Stimulated activated naive CD4-positive, alpha-beta T cell treated with Interleukin-2 at 50 U/mL for 16 hours (primary cell): ENCODE results near the gene ADAMTSL3.

Source experiments
- DNase-seq: peaks from one replicate; lab custom pipeline; 2025; lab: John Stamatoyannopoulos, UW

Gene ADAMTSL3

GRCh38 chr15:83886321-83886720 is 232.4 kb downstream of the ADAMTSL3 start:
- no peak for DNase-seq

GRCh38 chr15:83887404-83887803 is 233.5 kb downstream of the ADAMTSL3 start:
- no peak for DNase-seq

GRCh38 chr15:83887961-83888360 is 234.0 kb downstream of the ADAMTSL3 start:
- DNase-seq: no peak

- DNase-seq: no peak
Measured at GRCh38 chr15:83889995-83890394, 236.1 kb downstream of the ADAMTSL3 start.

GRCh38 chr15:83890587-83890986 is 236.7 kb downstream of the ADAMTSL3 start:
- DNase-seq: no peak

- DNase-seq: no peak
Measured at GRCh38 chr15:83892498-83892897, 238.6 kb downstream of the ADAMTSL3 start.

GRCh38 chr15:83893308-83893707 is 239.4 kb downstream of the ADAMTSL3 start:
- DNase-seq: no peak

GRCh38 chr15:83897037-83897436 is 243.1 kb downstream of the ADAMTSL3 start:
- no peak for DNase-seq

- DNase-seq: no peak
Measured at GRCh38 chr15:83898361-83898760, 244.4 kb downstream of the ADAMTSL3 start.

GRCh38 chr15:83899670-83900069 is 245.7 kb downstream of the ADAMTSL3 start:
- no peak for DNase-seq

- no peak for DNase-seq
Measured at GRCh38 chr15:83904107-83905040, 250.5 kb downstream of the ADAMTSL3 start.

GRCh38 chr15:83905556-83906273 is 251.8 kb downstream of the ADAMTSL3 start:
- no peak for DNase-seq

GRCh38 chr15:83911345-83911744 is 257.4 kb downstream of the ADAMTSL3 start:
- DNase-seq: no peak

GRCh38 chr15:83912343-83912742 is 258.4 kb downstream of the ADAMTSL3 start:
- no peak for DNase-seq

GRCh38 chr15:83913034-83913632 is 259.2 kb downstream of the ADAMTSL3 start:
- DNase-seq: no peak

GRCh38 chr15:83914906-83915305 is 261.0 kb downstream of the ADAMTSL3 start:
- no peak for DNase-seq

- DNase-seq: no peak
Measured at GRCh38 chr15:83917432-83917831, 263.5 kb downstream of the ADAMTSL3 start.

GRCh38 chr15:83918011-83918410 is 264.1 kb downstream of the ADAMTSL3 start:
- DNase-seq: no peak

- no peak for DNase-seq
Measured at GRCh38 chr15:83919319-83919830, 265.5 kb downstream of the ADAMTSL3 start.

- no peak for DNase-seq
Measured at GRCh38 chr15:83919978-83920510, 266.1 kb downstream of the ADAMTSL3 start.

- DNase-seq: no peak
Measured at GRCh38 chr15:83922649-83923294, 268.8 kb downstream of the ADAMTSL3 start.

GRCh38 chr15:83926116-83926515 is 272.2 kb downstream of the ADAMTSL3 start:
- no peak for DNase-seq
